GM15510 (cell line): ENCODE measurements around the gene MCUB.

Source experiments
- POLR2A ChIP-seq: IDR thresholded peaks from 3 replicates; pipeline ENCODE4 v1.6.1; 2011; ENCODE audit warnings: borderline replicate concordance; ENCODE audit not compliant: insufficient read length; ENCODE audit errors: extremely low read depth

Gene MCUB

DNA sequence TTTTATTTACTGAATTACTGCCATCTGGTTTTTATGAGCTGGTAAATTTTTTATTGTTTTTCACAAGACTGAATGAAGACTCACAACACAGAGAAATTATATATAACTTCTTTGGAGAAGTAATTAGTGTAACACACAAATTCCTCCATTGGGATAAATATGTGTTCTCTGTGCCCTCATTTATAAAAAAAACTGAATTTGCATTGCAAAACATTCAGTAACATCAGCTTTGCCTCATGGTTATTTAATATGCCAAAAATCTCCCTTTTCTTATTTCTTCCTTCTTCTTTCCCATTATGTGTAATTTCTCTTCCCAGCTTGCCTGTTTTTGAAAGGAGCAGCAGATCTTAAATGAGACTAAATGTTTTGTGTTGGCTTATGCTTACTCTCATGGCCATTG is 124.7 kb downstream of the MCUB start:
- TF ChIP-seq POLR2A: no peak

DNA sequence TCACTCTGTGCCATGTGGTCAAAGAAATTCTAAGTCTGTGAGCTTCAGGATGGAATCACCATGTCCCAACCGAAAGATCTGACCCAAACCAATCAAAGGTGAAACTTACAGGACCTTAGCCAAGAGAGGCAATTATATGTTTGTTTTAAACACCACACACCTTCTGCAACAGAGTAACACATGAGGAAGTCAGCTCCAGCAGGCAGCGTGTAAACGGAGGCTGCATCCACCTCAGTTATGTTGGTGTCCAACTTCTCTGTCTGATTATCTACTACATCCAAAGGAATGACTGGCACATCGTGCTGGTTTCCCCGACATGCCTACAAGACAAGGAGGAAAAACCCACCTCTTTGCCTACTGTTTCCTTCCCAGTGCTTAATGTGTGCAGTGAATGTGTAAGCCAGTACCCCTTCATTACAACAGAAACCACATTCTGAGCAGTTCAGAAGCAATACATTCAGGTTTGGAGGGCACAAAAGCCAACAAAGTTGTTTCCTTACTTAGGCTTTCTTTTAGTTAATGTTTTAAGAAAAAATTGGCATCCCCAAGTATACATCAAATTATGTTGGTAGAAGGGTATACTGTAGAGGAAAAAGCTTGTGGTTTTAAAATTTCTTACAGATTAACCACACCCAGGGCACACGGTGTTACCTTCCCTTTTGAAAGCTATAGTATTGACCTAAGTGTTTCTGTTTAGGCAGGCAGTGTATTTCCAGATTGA is 130.8 kb downstream of the MCUB start:
- no peak for TF ChIP-seq POLR2A

DNA sequence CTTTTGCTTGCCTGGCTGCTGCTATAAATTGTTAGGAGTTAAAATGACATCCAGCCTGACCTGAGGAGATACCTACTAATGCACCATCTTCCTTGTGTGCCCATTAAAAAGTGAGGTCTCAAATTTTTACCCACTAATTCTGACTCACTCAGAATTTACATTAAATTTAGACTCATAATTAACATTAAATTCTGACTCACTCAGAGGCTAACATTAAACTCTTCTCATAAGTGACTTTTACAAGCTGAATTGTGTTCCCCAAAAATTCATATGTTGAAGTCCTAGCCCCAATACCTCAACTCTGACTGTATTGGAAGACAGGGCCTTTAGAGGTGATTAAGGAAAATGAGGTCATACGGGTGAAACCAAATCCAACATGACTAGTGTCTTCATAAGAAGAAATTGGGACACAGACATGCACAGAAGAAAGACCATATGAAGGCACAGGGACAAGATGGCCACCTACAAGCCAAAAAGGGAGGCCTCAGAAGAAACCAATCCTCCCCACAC is 131.4 kb downstream of the MCUB start:
- no peak for TF ChIP-seq POLR2A

DNA sequence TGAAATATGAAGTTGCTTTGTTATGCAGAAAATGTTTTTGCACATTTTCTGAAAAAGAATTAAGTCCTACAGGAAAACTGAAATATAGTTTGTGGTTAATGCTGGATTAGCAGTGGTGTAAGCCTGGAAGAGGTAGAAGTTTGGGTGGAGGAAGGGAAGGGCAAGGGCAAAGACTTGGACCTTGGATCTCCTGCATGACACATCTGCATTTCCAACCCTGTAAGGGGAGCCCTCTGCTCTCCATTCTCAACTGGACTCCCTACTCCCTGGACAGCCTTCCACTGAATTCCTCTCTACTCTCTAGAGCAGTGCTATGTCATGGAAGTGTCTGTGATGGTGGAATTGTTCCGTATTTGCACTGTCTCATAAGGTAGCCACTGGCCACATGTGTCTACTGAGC is 138.6 kb downstream of the MCUB start:
- no peak for TF ChIP-seq POLR2A

DNA sequence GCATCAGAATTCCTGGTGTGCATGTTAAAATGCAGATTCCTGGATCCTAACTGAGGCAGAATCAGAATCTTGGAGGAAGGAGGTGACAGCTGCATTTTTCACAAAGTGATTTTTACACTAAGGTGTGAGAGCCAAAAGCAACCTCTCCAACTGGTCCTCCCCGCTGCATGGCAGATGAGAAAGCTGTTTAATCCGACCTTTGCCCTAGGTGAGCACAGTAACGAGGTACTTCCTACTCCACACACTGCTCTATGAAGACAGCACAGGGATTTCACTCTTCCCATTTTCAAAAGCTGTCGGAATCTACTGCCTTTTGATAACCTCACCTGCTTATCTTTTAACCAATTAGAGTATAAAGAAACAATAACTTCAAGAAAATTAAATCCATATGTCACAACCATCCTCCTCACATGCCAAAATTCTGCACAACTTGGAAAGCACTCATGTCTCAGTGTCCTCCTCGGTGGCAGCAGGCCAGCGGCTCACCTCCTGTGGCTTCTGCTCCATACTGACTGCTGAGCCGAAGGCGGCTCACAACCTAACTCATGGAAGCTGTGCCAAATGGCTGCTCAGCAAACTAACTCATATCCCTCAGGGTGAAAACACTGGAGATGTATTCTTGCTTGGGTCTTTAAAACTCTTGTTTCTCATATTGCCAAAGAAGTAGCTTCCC is 139.6 kb downstream of the MCUB start:
- TF ChIP-seq POLR2A: no peak

DNA sequence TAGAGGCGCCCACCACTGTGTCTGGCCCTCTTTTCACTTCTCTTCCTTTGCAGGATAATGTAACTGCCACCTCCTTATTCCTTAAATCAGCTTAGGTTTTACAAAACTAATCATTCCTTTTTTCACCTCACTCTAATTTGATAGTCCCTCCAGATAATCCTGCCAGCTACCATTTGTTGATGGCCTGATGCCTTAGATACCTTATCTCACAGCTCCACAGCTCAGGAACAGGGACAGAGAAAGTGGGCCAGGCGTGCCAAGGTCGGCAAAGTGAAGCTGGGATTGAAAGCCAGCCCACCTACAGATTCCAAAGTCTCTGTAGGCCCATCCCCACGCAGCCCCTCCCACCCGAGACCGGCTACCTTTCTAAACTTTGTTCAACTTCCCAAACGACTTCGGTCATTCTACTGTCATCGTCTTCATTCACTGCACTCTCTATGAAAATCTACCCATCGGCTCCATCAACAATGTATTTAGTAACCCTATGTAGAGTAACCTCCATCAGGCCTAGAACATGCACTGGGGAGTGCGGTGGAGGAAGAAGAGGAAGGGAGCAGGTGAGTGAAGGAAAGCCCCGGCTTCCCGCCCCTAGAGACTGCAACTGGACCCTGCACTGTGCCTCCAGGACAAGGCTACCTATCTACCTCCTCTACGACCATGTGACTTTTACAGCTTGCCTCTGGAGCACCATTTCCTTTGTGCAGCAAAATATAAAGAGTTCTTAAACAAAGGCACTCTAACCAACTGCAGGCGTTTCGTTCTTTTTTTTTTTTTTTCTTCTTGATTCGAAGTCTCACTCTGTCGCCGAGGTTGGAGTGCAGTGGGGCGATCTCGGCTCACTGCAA is 141.7 kb downstream of the MCUB start:
- no peak for TF ChIP-seq POLR2A

DNA sequence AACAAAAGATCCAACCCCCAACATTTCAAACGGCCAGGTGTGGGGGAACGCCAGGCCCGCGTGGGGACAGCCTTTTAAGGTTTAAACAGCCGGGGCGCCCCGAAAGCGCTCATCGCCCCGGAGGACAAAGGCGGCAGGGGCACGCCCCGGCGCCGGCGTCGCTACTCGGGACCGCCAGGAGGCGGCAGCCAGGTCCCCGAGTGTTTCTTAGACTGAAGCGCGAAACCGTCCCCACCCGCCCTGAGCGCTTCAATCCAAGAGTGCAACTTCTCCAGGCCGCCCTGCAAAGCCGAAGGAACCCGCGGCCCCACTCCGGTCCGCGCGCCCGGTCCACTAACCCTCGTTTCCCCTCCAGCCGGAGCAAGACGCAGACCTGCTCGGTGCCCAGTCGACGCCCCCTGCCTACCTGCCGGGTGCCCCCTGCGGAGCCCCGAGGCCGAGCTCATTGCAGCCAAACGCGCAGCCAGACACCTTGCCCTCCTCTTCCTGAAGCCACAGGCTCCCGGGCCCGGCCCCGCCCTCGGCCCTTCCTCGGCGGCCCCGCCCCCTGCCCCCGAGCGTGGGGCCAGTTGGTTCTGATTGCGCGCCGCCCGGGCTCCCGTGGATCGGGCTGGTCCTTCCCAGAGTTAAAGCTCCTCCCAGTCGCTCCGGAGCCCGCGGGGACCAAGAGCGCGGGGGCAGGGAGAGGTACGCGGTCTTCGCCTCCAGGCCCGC is 143.1 kb downstream of the MCUB start, which contains the start of gene CASP6:
CASP6 (minus strand) TSS at position 496 of the 714 bp plus-strand sequence; CDS start at position 446, 50 bp downstream.
- peak; percentile 61 for TF ChIP-seq POLR2A

DNA sequence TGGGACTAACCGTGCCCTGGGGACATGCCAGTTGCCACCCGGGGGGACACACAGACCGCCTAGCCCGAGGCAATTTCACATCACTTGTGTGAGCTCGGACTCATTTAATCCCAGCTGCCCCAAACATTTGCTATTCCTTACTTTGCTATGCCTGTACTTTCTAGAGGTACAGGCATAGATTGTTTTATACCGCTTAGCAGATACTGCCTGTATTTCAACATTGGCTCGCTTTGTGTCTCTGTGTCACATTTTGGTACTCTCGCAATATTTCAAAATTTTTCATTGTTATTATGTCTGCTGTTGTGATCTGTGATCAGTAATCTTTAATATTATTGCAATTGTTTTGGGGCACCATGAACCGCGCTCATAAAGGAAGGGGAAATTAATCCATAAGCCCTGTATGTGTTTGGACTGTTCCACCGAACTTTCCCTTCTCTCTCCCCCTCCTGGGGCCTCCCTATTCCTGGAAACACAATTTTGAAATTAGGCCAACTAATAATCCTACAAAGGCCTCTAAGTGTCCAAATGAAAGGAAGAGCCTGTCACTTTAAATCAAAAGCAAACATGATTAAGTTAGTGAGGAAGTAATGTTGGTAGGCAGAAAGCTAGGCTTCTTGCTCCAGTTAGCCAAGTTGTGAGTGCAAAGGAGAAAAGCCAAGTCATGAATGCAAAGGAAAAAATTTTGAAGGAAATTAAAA is 143.8 kb downstream of the MCUB start:
- no peak for TF ChIP-seq POLR2A

DNA sequence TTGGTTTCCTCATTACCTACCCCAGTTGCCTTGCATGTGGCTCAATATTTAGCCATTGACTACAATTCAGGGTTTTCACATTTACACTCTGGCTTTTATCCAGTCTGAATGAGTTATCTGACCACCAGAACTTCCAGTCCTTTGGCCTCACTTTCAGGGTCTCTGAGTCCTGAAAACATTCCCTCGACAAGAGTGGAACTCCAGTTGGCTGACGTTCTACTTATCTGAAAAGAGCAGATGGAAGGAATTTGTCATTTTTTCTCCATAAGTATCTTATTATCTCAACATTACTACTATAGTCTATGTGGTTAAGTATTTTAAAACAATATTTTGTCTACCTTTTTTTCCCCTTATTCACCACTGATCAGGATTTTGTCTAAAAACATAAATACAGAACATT is 148.4 kb downstream of the MCUB start:
- TF ChIP-seq POLR2A: no peak

DNA sequence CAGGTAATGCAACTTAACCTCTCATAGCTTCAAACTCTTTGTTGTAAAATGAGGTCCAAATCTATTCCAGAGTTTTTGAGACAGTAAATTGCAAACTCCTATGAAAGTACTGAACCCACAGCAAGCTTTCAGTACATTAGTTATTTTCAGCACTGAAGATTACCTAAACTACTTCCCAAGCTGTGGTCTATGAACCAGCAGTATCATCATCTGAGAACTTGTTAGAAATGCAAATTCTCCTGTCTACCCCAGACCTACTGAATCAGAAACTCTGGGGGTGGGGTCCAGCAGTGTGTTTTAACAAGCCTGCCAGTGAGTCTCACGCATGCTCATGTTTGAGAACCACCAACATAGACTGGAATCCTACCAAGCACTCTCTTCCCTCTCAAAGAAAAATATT is 148.9 kb downstream of the MCUB start:
- TF ChIP-seq POLR2A: no peak

DNA sequence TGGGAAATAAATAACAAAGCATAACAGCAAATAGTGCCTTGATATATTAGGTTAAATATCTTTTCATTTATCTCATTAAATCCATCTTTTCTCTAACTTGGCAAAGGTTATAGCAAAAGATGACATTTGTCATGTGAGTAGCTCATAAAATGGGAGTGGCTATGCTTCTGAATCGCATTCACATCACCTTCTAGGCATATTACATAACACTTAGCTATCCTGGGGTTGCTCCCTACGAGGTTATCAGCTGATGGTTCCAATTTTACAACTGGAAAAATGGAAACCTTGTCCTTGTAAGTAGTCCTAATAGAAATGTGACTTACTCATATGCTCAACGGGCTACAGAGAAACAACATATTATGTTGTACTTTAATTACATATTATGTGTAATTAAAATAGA is 153.5 kb downstream of the MCUB start:
- TF ChIP-seq POLR2A: no peak

DNA sequence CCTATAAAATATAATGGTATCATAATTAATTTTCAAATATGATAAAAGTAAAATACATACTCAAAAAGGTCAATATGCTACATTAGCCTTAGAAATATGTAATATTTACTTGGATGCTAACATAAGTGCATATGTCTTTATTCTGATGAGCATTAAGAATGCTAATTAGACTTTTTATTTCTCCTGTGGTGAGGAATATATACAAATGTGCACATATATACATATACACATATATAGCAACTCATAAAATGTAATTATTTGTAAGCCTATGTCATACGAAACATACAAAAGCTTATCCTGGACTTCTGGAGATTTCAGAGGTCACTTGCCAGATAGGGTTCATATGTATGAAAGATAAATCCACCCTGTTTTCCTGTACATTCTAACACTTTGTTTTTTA is 158.7 kb downstream of the MCUB start:
- no peak for TF ChIP-seq POLR2A

DNA sequence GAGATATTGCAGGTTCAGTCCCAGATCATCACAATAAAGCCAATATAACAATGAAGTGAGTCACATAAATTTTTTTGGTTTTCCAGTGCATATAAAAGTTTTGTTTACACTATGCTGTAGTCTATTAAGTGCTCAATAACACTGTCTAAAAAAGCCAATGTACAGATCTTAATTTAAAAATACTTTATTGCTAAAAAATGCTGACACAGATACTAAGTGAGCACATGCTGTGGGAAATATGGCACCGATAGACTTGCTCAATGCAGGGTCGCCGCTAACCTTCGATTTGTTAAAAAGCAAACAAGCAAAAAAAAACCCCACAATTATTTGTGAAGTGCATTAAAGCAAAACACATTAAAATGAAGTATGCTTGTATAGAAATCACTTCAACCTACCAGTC is 159.6 kb downstream of the MCUB start:
- TF ChIP-seq POLR2A: no peak

DNA sequence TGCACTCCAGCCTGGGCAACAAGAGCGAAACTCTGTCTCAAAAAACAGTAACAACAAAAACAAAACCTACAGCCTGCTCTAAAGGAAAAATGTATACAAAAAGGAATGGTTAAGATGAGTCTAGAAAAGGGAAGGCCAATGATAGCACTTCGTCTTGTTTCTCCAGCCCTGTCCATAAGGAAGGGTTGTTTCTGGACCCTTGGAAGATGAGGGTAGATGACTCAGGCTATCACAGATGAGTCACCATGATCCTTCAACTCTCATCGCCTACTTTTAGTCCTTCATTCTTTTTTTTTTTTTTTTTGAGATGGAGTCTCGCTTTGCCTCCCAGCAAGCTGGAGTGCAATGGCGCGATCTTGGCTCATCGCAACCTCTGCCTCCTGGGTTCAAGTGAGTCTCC is 161.0 kb downstream of the MCUB start:
- no peak for TF ChIP-seq POLR2A
